Panc1 (cell line): ENCODE data around the gene TOGARAM1. TPM values are rescaled to one million over a fixed set of nuclear protein-coding genes. Genes with fewer than 3 reads are reported as not detected.

Experiments used
- ATAC-seq: fragments of 200-7000 bp; cut with Tn5 transposase; 2 replicates; pipeline ENCODE4 v1.9.1; 2020; ENCODE audit warnings: mild to moderate bottlenecking, moderate library complexity
- BruUV-seq: library from RNA; stranded (reverse); fragments of 400-500 nt; replicated peaks from 2 replicates; lab custom pipeline; 2021; lab: Mats Ljungman, UMichigan
- CTCF ChIA-PET: fragments of 300-600 bp; sonication (Branson Sonifier 250); formaldehyde crosslinking; loops from one replicate; lab custom pipeline; 2022; ENCODE audit warnings: antibody characterized with exemption; lab: Charles Lee
- POLR2A ChIA-PET: fragments of 300-600 bp; sonication (Branson Sonifier 250); formaldehyde crosslinking; loops from one replicate; lab custom pipeline; 2022; ENCODE audit warnings: antibody characterized with exemption; lab: Charles Lee
- DNase-seq: peaks from one replicate; pipeline ENCODE4 v3.0.0-alpha.2; 2010; ENCODE audit warnings: low read depth, low spot score
- H3K27ac ChIP-seq: 2 replicates; pipeline ENCODE4 v1.5.1; 2011; ENCODE audit warnings: mild to moderate bottlenecking, low read length, inconsistent platforms
- H3K27me3 ChIP-seq: fragments of 200-500 bp; sonication (Bioruptor generic); 2 replicates; pipeline ENCODE4 v1.6.0; 2014; ENCODE audit warnings: low read length, inconsistent platforms; ENCODE audit not compliant: control insufficient read depth, insufficient read depth
- H3K36me3 ChIP-seq: fragments of 200-500 bp; sonication (Bioruptor generic); 2 replicates; pipeline ENCODE4 v1.5.1; 2014; ENCODE audit warnings: inconsistent platforms, mild to moderate bottlenecking, low read length, moderate library complexity; ENCODE audit not compliant: control insufficient read depth, insufficient read depth
- H3K4me1 ChIP-seq: 2 replicates; pipeline ENCODE4 v1.5.1; 2011; ENCODE audit warnings: inconsistent platforms, mild to moderate bottlenecking, low read length, moderate library complexity; ENCODE audit not compliant: control insufficient read depth, insufficient read depth
- H3K4me3 ChIP-seq, 2 experiments: 2 replicates each; pipeline ENCODE4 v1.5.1; 2011 to 2012; ENCODE audit warnings: low read depth in 2 of 2, low read length in 2 of 2, mild to moderate bottlenecking in 2 of 2, inconsistent platforms in 1 of 2, moderate library complexity in 1 of 2
- H3K9me3 ChIP-seq: fragments of 200-500 bp; sonication (Bioruptor generic); 2 replicates; pipeline ENCODE4 v1.5.1; 2014; ENCODE audit warnings: low read depth, mild to moderate bottlenecking, inconsistent platforms, low read length, moderate library complexity; ENCODE audit not compliant: control insufficient read depth, insufficient read depth
- CTCF ChIP-seq: fragments of 450-650 bp; IDR thresholded peaks from 2 replicates; pipeline ENCODE4 v1.5.1; 2017; ENCODE audit warnings: mild to moderate bottlenecking
- POLR2AphosphoS5 ChIP-seq: IDR thresholded peaks from 2 replicates; pipeline ENCODE4 v1.6.1; 2012; ENCODE audit warnings: mild to moderate bottlenecking, low read depth, low read length, moderate library complexity
- REST ChIP-seq, 2 experiments: IDR thresholded peaks; 2 replicates each; pipeline ENCODE4 v1.6.1; 2011 to 2012; ENCODE audit warnings: low read depth in 2 of 2, control low read depth in 1 of 2, low read length in 1 of 2, mild to moderate bottlenecking in 1 of 2, moderate library complexity in 1 of 2; ENCODE audit not compliant: insufficient read depth in 1 of 2
- SIN3A ChIP-seq: IDR thresholded peaks from 2 replicates; pipeline ENCODE4 v1.6.1; 2012; ENCODE audit warnings: low read depth, mild to moderate bottlenecking, low read length, moderate library complexity, borderline replicate concordance; ENCODE audit not compliant: insufficient read depth
- TCF7L2 ChIP-seq: IDR thresholded peaks from 2 replicates; pipeline ENCODE4 v1.6.1; 2011; ENCODE audit warnings: mild to moderate bottlenecking, low read depth, low read length, inconsistent platforms
- in situ Hi-C: cut with HindIII; loops from 2 replicates; pipeline ENCODE4 v1.10.0; 2016; ENCODE audit warnings: low sequenced_read_pairs, low pct_unique_long_range_greater_than_20kb
- intact Hi-C: fragments of 100-400 bp; cut with micrococcal nuclease; formaldehyde crosslinking; loops from one replicate; pipeline ENCODE4 v1.10.0; 2022; ENCODE audit not compliant: unreplicated experiment
- total RNA-seq: library from RNA; stranded (reverse); gene quantifications from one replicate; pipeline ENCODE4 v1.2.1, GENCODE V29; 2021; ENCODE audit not compliant: unreplicated experiment

The TOGARAM1 gene
- total RNA-seq, 1 experiment from 2014 or later: 11.6 TPM

- H3K27ac ChIP-seq: no peak overlapping the region
- POLR2A ChIA-PET: no interaction called here
- no peaks in the 10 kb centered on the region for H3K27me3 ChIP-seq
- ATAC-seq (no peak), DNase-seq (no peak)
- in situ Hi-C loops (no loop called here), intact Hi-C loops (loop anchor here (10.0 kb wide), 1 partner anchor 166 kb away; the partner anchor contains the start of genes FANCM and FKBP3)
- no peaks in the 10 kb centered on the region for H3K9me3 ChIP-seq
- TF ChIP-seq TCF7L2: no peak
- TF ChIP-seq POLR2AphosphoS5: no peak
- TF ChIP-seq SIN3A: no peak
- no peak for TF ChIP-seq REST (IDR thresholded peaks at IDR 0.05; ENCODE audit: insufficient read depth in 1 of 2, low read depth in 2 of 2, low read length in 1 of 2)
- no peak for TF ChIP-seq CTCF
- BruUV-seq: no TSS peak
- no peak overlapping the region for H3K4me3 ChIP-seq
- no peaks in the 10 kb centered on the region for H3K4me1 ChIP-seq
- CTCF ChIA-PET: no interaction called here
- H3K36me3 ChIP-seq: no peaks in the 10 kb centered on the region
Measured at GRCh38 chr14:44968714-44969113, 6.7 kb downstream of the TOGARAM1 start.

GRCh38 chr14:44970907-44971306 lies 8.9 kb downstream of the TOGARAM1 start:
- intact Hi-C loops: no loop called here

More at GRCh38 chr14:44970907-44971306, 8.9 kb downstream of the TOGARAM1 start:
- Histone ChIP-seq H3K36me3 (no peaks in the 10 kb centered on the region), H3K4me1 (no peaks in the 10 kb centered on the region), H3K27me3 (no peaks in the 10 kb centered on the region), H3K27ac (no peak overlapping the region), H3K9me3 (no peaks in the 10 kb centered on the region), H3K4me3 (no peak overlapping the region)
- BruUV-seq: no TSS peak
- ChIA-PET CTCF (no interaction called here), POLR2A (no interaction called here)
- no peak for TF ChIP-seq SIN3A
- TF ChIP-seq TCF7L2: no peak
- TF ChIP-seq REST (IDR thresholded peaks at IDR 0.05; ENCODE audit: insufficient read depth in 1 of 2, low read depth in 2 of 2, low read length in 1 of 2): no peak
- no peak for TF ChIP-seq CTCF
- no peak for TF ChIP-seq POLR2AphosphoS5
- ATAC-seq (no peak), DNase-seq (no peak)
- in situ Hi-C loops: no loop called here
